Lower leg skin (tissue), 3 donors: ENCODE results near the gene C11orf58.

Experiments
- CTCF ChIP-seq, 3 donors: fragments of 450-650 bp; IDR thresholded peaks; one replicate each; pipeline ENCODE4 v1.5.1; 2016; ENCODE audit warnings: antibody characterized with exemption in 3 of 3, mild to moderate bottlenecking in 3 of 3, moderate library complexity in 2 of 3
- POLR2A ChIP-seq, 2 donors: fragments of 450-650 bp; IDR thresholded peaks; one replicate each; pipeline ENCODE4 v1.6.1; 2016 to 2017; ENCODE audit warnings: antibody characterized with exemption in 2 of 2, mild to moderate bottlenecking in 1 of 2, moderate library complexity in 1 of 2

GRCh38 chr11:16788141-16789062 is 50.0 kb downstream of the C11orf58 start:
- peak in 1 of 3 donors; percentile 57 for TF ChIP-seq CTCF (IDR thresholded peaks at IDR 0.05)
- TF ChIP-seq POLR2A (IDR thresholded peaks at IDR 0.05) = no peak
